Activated T-cell treated with anti-CD3 and anti-CD28 coated beads, Interleukin-2, amount 50 U/mL, for 24 hours (primary cell): Measurements from ENCODE around the gene NEURL1B.
"Not testable (repeated sequence)": the region's sequence is repeated elsewhere in the genome, so short reads cannot be mapped to it uniquely, and the experiment has no call there.

Experiments used
- DNase-seq: peaks from one replicate; pipeline ENCODE4 v3.0.0-alpha.2; 2020
- H3K27ac Mint-ChIP-seq: 2 replicates; pipeline ENCODE4 v1.8.0; 2020; ENCODE audit warnings: mild to moderate bottlenecking, mixed read lengths
- H3K27me3 Mint-ChIP-seq: 2 replicates; pipeline ENCODE4 v1.8.0; 2020; ENCODE audit warnings: mixed read lengths
- H3K36me3 Mint-ChIP-seq: 2 replicates; pipeline ENCODE4 v1.8.0; 2020; ENCODE audit warnings: low read depth, mixed read lengths
- H3K4me1 Mint-ChIP-seq: 2 replicates; pipeline ENCODE4 v1.8.0; 2020; ENCODE audit warnings: low read depth, mixed read lengths
- H3K4me3 Mint-ChIP-seq: 2 replicates; pipeline ENCODE4 v1.8.0; 2020; ENCODE audit warnings: mild to moderate bottlenecking, moderate library complexity, mixed read lengths
- H3K9me3 Mint-ChIP-seq: 2 replicates; pipeline ENCODE4 v1.8.0; 2020; ENCODE audit warnings: mixed read lengths

NEURL1B gene

DNA sequence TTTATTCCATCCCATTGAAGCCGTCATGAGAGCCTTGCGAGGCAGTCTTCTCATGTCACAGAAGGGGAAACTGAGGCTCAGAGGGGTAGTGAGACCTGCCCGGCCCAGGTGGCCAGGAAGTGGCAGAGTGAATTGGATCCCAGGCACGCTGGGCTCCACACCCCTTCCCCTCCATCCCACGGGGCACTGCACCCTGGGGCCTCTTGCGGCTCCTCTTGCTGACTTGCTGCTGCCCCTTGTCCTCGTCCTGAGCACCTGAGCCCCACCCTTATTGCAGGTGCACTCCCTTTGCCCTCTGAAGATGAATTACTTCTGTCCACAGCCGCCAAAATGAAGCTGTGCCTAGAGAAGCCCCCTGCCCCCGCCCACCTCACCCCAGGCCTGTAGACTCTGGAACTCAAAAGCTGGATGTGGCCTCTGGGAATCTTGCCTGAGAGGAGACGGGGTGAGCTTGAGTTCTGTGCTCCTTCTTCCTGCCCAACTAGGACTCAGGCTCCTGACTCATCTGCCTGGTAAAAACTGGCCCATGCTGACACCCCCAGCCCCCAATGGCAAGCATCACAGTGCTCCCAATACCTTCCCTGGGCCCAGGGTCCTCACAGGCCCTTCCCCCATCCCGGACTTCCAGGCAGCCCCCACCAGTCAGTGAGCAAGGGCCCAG is 6.4 kb downstream of the NEURL1B start:
- H3K4me1 Mint-ChIP-seq, result no peaks in the 10 kb centered on the region
- no peaks in the 10 kb centered on the region for H3K9me3 Mint-ChIP-seq
- H3K36me3 Mint-ChIP-seq, result no peaks in the 10 kb centered on the region
- H3K4me3 Mint-ChIP-seq, result no peak overlapping the region
- H3K27ac Mint-ChIP-seq, result no peak overlapping the region
- DNase-seq, result no peak
- H3K27me3 Mint-ChIP-seq, result peaks cover 24% of the 10 kb centered on the region

DNA sequence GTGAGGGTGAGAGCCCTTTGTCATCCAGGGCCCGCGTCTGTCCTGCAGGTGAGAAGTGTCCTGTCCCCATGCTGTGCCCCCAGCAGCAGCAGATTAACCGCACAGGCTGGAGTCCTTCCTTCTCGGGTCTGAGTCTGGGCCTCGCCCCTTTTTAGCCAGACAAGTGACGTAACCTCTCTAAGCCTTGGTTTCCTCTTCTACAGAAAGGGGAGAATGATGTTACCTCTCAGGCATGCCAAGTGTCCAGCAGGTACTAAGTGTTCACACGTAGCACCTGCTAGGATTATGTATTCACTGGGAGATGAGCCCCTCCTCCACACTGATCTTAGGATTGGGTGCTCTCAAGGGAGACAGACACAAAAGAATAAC is 6.9 kb downstream of the NEURL1B start:
- no peaks in the 10 kb centered on the region for H3K4me1 Mint-ChIP-seq
- H3K27ac Mint-ChIP-seq, result no peak overlapping the region
- DNase-seq, result no peak
- H3K36me3 Mint-ChIP-seq, result no peaks in the 10 kb centered on the region
- no peaks in the 10 kb centered on the region for H3K9me3 Mint-ChIP-seq
- no peak overlapping the region for H3K4me3 Mint-ChIP-seq
- H3K27me3 Mint-ChIP-seq, result peaks cover 20% of the 10 kb centered on the region

DNA sequence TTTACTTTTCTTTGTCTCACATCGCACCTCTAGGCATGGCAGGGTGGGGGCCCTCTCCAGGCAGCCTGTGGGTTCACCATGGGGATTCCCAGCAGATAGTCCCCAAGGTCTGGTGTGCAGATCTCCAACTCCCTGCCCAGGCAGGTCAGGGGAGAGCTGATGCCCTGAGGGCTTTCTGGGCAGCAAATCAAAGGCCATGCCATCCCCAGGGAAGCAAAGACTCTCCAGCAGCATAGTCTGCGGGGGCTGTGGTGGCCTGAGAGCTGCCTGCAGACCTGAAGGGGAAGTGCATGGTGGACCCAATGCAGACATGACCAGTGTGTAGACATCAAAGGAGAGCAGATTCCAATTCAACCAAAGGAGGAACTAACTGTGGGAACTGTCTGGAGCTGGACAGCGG is 7.7 kb downstream of the NEURL1B start:
- H3K4me3 Mint-ChIP-seq, result no peak overlapping the region
- H3K9me3 Mint-ChIP-seq, result no peaks in the 10 kb centered on the region
- no peak for DNase-seq
- peaks cover 12% of the 10 kb centered on the region for H3K27me3 Mint-ChIP-seq
- H3K27ac Mint-ChIP-seq, result no peak overlapping the region
- no peaks in the 10 kb centered on the region for H3K36me3 Mint-ChIP-seq
- H3K4me1 Mint-ChIP-seq, result no peaks in the 10 kb centered on the region

DNA sequence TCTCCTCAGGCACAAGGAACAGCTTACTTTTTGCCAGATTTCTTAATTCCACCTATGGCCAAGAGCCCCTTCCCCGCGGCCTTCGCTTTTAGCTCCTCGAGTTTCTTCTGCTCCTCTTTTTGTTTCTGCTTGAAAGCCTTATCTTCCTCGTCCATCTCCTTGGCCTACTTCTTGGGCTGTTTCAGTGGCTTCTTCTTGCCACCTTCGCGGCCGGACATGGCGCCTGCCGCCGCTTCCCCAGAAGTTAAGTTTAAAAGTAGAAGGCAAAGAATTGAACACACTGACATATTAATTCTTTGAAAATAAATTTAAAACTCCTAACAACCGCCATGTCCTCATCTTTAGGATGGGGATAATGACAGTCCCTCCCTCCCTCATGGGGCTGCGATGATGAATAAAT is 15.4 kb downstream of the NEURL1B start:
- not testable (repeated sequence) for DNase-seq, H3K36me3 Mint-ChIP-seq, H3K4me3 Mint-ChIP-seq, H3K27ac Mint-ChIP-seq, H3K4me1 Mint-ChIP-seq, H3K27me3 Mint-ChIP-seq
- H3K9me3 Mint-ChIP-seq, result peaks cover 19% of the 10 kb centered on the region

DNA sequence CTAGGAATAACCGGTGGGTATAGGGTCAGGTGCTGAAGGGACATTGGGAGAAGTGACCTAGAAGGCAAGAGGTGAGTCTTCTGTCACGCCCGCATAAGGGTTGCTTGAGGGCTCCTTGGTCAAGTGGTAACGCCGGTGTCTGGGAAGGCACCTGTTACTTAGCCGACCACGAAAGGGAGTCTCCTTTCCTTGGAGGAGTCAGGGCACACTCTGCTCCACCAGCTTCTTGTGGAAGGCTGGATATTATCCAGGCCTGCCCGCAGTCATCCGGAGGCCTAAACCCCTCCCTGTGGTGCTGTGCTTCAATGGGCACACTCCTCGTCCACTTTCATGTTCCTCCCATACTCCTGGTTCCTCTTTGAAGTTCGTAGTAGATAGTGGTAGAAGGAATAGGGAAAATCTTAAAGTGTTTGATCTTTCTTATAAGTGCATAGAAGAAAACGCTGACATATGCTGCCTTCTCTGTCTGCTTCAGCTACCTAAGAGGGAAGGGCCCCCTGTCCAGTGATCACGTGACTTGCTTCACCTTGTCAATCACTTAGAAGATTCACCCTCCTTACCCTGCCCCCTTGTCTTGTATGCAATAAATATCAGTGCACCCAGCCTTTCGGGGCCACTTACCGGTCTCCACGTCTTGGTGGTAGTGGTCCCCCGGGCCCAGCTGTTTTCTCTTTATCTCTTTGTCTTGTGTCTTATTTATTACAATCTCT is 16.6 kb downstream of the NEURL1B start:
- DNase-seq, H3K4me1 Mint-ChIP-seq, H3K4me3 Mint-ChIP-seq, H3K36me3 Mint-ChIP-seq, H3K27me3 Mint-ChIP-seq, H3K27ac Mint-ChIP-seq: not testable (repeated sequence)
- H3K9me3 Mint-ChIP-seq, result peaks cover 19% of the 10 kb centered on the region

DNA sequence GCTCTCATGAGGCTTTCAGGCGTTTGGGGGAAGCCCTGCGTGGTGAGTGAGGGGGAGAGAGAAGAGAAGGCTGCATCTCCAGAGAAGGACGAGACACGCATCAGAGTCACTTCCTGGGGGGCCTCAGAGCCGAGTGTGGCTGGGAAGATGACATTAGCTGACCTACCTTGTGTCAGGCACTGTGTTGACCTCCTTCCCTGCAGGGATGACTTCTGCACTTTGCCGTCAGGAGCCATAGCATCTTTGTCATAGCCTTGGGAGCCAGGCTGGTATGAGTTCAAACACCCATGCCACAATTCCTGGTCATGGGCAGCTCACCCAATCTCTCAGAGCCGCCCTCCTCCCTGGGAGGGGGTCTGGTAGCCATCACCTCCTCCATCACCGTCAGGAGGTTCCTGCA is 17.3 kb downstream of the NEURL1B start:
- Mint-ChIP-seq H3K4me1 (no peaks in the 10 kb centered on the region), H3K36me3 (no peaks in the 10 kb centered on the region), H3K27ac (no peak overlapping the region), H3K4me3 (no peak overlapping the region), H3K27me3 (peaks cover 4% of the 10 kb centered on the region), H3K9me3 (peaks cover 19% of the 10 kb centered on the region)
- no peak for DNase-seq

DNA sequence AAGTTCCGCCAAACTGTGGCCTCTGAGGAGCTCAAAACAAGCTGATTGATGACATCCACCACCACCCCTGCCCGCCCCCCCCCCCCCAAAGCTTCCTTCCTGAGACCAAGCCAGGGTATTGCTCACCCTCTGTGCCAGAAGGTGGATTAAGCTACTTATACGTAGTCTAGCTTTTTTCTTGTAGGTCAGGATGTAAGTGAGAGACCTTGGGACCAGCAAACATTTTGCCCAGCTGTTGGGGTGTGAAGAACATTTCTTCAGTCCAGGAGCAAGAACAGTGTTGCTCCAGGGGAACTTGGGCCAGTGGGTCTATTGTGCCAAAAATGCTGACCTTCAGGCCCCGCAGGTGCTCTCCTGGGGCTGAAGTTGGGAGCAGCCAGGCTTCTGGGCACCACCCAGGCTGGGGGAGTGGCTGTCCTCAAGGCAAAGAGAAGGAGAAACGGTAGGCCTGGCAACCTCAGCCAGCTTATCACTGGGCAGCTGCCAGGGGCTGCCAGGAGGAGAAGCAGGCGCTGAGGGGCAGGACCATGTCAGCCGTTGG is 18.0 kb downstream of the NEURL1B start:
- no peaks in the 10 kb centered on the region for H3K4me1 Mint-ChIP-seq
- H3K36me3 Mint-ChIP-seq, result no peaks in the 10 kb centered on the region
- H3K4me3 Mint-ChIP-seq, result no peak overlapping the region
- DNase-seq, result no peak
- H3K27me3 Mint-ChIP-seq, result peaks cover 4% of the 10 kb centered on the region
- H3K9me3 Mint-ChIP-seq, result peaks cover 19% of the 10 kb centered on the region
- no peak overlapping the region for H3K27ac Mint-ChIP-seq

DNA sequence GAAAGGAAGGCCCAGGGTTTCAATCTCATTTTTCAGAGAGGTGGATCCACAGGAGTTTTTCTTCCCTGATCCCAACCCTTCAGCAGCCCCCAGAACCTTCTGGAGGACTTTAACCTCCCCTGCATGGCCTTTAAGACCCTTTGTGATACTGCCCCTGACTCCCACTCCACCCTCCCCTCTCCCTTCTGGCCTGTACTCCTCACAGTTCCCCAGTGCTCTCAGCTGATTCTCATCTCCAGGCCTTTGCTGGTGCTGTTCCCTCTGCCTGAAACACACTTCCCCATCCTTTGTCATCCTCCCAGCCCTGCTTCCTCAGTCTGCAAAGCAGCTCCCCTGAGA is 18.5 kb downstream of the NEURL1B start:
- Mint-ChIP-seq H3K36me3 (no peaks in the 10 kb centered on the region), H3K27me3 (peaks cover 4% of the 10 kb centered on the region), H3K4me3 (no peak overlapping the region), H3K9me3 (peaks cover 19% of the 10 kb centered on the region), H3K4me1 (no peaks in the 10 kb centered on the region), H3K27ac (no peak overlapping the region)
- no peak for DNase-seq

DNA sequence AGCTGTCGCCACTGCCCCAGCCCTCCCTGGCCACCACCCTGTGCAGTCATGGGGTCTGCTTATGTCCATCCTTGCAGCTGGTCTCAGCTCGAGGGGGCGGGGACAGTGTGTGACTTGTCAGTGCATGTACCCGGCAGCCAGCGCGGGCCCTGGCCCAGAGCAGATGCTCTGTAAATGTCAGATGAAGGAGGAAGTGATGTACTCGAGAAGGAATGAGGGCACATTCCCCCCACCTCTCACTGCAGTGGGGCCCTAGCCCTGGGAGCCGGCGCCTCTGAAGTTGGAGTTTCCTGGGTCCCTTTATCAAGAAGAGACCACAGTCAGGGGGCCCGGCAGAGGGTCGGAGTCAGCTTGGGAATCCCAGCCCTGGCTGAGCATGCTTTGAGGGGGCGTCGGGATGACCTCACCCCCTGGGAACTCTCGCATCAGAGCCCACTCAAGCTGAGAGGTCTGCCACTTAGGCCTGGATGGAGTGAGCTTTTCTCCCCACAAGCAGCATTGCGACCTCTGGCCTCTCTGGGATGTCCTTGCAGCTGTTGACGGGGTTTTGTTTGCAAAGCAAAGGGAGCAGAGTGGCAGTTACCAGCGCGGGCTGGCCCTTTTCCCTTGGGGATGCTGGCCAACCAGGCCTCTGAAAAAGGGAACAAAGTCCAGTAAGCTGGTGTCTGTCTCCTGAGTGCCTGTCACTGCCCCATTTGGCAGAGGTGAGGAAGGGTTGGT is 19.0 kb downstream of the NEURL1B start:
- Mint-ChIP-seq H3K4me1 (no peaks in the 10 kb centered on the region), H3K36me3 (no peaks in the 10 kb centered on the region), H3K27ac (no peak overlapping the region), H3K4me3 (no peak overlapping the region), H3K9me3 (peaks cover 19% of the 10 kb centered on the region), H3K27me3 (peaks cover 4% of the 10 kb centered on the region)
- DNase-seq, result no peak

DNA sequence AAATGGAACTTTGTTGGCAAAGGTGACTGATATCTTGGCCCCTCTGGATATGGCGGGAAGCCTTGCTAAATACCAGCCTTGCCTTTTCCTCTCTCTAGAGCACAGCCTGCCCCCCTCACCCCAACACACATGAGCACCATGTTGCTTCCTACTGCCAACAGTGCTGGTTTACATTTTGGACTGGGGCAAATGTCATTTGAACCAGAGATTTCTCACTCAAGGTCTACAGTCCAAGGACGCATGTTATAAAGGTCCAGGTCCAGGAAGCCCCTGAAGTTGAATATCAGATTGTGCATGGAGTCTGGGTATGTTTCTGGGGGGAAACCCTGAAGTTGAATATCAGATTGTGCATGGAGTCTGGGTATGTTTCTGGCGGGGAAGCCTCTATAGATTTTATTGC is 19.9 kb downstream of the NEURL1B start:
- H3K9me3 Mint-ChIP-seq, result peaks cover 10% of the 10 kb centered on the region
- H3K4me3 Mint-ChIP-seq, result no peak overlapping the region
- no peak for DNase-seq
- H3K27ac Mint-ChIP-seq, result no peak overlapping the region
- H3K4me1 Mint-ChIP-seq, result no peaks in the 10 kb centered on the region
- H3K36me3 Mint-ChIP-seq, result no peaks in the 10 kb centered on the region
- H3K27me3 Mint-ChIP-seq, result peaks cover 4% of the 10 kb centered on the region

DNA sequence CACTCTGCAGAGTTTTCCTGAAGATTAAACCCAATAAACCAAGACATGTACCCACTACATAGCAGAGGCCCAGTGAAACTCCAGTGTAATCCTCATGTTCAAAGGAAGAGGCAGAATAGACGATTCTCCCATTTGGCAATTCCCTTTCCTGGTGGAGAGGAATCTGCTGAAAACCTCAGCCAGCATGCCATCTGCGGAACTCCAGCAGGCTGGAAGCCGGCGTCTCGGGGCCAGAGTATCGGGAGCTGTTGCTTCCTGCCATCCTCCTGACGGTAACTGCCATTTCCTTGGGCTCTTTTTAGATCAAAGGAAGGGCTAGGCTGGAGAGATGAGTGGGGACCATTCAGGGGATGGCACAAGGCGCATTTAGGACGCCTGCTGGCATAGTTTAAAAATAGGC is 20.5 kb downstream of the NEURL1B start:
- H3K4me3 Mint-ChIP-seq, result no peak overlapping the region
- H3K4me1 Mint-ChIP-seq, result no peaks in the 10 kb centered on the region
- no peak for DNase-seq
- no peak overlapping the region for H3K27ac Mint-ChIP-seq
- H3K27me3 Mint-ChIP-seq, result peaks cover 4% of the 10 kb centered on the region
- H3K9me3 Mint-ChIP-seq, result peaks cover 7% of the 10 kb centered on the region
- H3K36me3 Mint-ChIP-seq, result no peaks in the 10 kb centered on the region

DNA sequence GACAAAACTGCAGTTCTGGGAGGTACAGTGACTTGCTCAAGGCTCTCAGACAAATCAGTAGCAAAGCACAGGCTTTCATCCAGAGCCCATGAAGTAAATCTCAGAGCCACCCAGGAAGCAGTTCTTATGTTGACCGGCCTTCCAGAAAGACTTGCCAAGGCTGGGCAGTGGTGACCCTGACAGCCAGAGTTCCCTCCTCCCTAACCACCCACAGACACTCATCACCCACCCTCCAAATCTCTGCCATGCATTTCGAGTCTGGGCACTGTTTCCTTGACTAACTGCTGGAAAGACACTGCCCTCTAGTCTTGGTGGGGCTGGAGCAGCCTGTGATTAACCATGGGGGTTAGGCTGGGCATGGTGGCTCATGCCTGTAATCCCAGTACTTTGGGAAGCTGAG is 21.5 kb downstream of the NEURL1B start:
- no peaks in the 10 kb centered on the region for H3K9me3 Mint-ChIP-seq
- no peaks in the 10 kb centered on the region for H3K36me3 Mint-ChIP-seq
- DNase-seq, result no peak
- H3K4me1 Mint-ChIP-seq, result no peaks in the 10 kb centered on the region
- H3K27me3 Mint-ChIP-seq, result peaks cover 4% of the 10 kb centered on the region
- no peak overlapping the region for H3K27ac Mint-ChIP-seq
- no peak overlapping the region for H3K4me3 Mint-ChIP-seq

DNA sequence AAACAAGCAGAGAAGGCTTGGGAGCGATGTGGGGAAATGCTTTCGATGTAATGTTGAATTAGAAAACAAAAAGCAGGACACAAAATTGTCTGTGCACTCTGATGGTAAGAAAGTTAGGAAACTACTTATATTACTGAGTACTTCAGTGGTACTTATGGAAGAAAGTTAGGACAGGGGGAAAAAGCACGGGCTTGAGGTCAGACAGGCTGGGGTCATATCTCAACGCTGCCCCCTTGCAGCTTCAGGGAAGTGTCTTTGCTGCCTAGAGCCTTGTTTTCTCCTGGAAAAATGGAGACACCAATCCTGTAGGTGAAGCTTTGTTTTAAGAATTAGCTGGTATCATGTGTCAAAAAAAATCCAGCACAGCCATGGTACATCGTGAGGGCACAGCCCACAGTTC is 23.0 kb downstream of the NEURL1B start:
- Mint-ChIP-seq H3K27ac (no peak overlapping the region), H3K4me1 (no peaks in the 10 kb centered on the region), H3K9me3 (no peaks in the 10 kb centered on the region), H3K4me3 (no peak overlapping the region), H3K27me3 (peaks cover 4% of the 10 kb centered on the region), H3K36me3 (no peaks in the 10 kb centered on the region)
- no peak for DNase-seq

DNA sequence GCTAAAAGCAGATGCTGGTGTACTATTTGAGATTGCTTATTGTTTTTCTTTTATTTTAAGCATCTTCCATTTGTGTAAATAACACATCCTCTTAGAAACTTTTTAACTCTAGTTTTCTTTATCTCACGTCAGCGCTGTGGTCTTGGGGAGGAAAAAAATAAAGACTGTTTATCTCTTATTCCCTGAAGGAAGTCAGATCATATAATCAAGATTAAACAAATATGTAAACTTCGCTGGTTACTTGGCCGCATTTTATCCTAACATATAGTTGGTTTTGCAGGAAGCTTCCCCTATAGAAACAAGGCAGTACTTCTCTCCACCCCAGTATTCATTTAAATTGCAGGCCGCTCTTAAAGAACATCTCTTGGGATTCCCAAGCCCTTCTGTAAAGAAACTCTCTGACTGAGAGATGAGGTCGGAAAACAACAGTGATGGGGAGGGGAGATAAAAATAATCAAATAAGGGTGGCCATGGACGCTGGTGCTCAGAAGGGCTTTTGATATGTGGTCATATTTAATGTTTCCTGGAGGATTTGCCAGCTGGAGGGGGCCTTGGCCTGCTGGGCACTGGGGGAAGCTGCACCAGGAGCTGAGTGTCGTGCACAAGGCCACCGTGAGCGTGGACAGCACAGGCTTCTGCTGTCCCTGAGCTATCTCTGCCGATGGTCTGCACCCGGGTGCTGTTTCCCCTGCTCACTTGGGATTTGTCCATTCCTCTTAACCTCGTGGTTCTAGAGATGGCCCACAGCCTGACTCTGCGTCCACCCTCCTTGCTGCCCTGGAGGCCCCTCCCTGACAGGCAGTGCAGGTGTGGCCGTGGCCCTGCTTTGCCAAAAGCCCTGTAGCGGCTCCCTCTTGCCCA is 23.8 kb downstream of the NEURL1B start:
- no peak for DNase-seq
- Mint-ChIP-seq H3K27ac (no peak overlapping the region), H3K27me3 (peaks cover 4% of the 10 kb centered on the region), H3K9me3 (no peaks in the 10 kb centered on the region), H3K4me3 (no peak overlapping the region), H3K4me1 (no peaks in the 10 kb centered on the region), H3K36me3 (no peaks in the 10 kb centered on the region)
